AG04450 (cell line): ENCODE results near the gene PTX4. TPM values are rescaled to one million over a fixed set of nuclear protein-coding genes. Genes with fewer than 3 reads are reported as not detected.

Experiments
- CTCF ChIA-PET: fragments of 300-600, 350-600 bp; formaldehyde crosslinking; extraction: SDS; loops from one replicate; lab custom pipeline; 2022; ENCODE audit warnings: antibody characterized with exemption, inconsistent platforms; lab: Charles Lee
- POLR2A ChIA-PET: fragments of 350-600 bp; formaldehyde crosslinking; extraction: SDS; loops from one replicate; lab custom pipeline; 2021; ENCODE audit warnings: antibody characterized with exemption, inconsistent platforms; lab: Yijun Ruan, JAX
- DNase-seq: peaks from one replicate; pipeline ENCODE4 v3.0.0-alpha.2; 2011; ENCODE audit warnings: low read depth, low spot score
- H3K27ac ChIP-seq: one replicate; pipeline ENCODE4 v1.5.1; 2012; ENCODE audit warnings: low read depth, low read length, control low read depth
- H3K27me3 ChIP-seq: one replicate; pipeline ENCODE4 v1.6.0; 2012; ENCODE audit warnings: low read length; ENCODE audit not compliant: control insufficient read depth, insufficient read depth
- H3K4me3 ChIP-seq: 2 replicates; pipeline ENCODE4 v1.5.1; 2011; ENCODE audit warnings: mild to moderate bottlenecking, low read depth, low read length, control low read depth
- H3K9me3 ChIP-seq: 2 replicates; pipeline ENCODE4 v1.5.1; 2012; ENCODE audit warnings: low read length; ENCODE audit not compliant: control insufficient read depth, insufficient read depth
- polyA plus RNA-seq: library from polyadenylated mRNA; depleted of rRNA; stranded (reverse); fragments of >200 nt; gene quantifications from 2 replicates; pipeline ENCODE4 v1.2.3, GENCODE V29; 2011
- TF ChIP-seq, protein P1 (sequence below): IDR thresholded peaks from 2 replicates; pipeline ENCODE4 v1.5.1; 2011; ENCODE audit warnings: low read depth, low read length, control low read depth, inconsistent platforms

The PTX4 gene
- polyA plus RNA-seq, 1 experiment, result not detected

GRCh38 chr16:1451702-1452392 is 36.9 kb downstream of the PTX4 start:
- H3K27ac ChIP-seq, result no peak overlapping the region
- no peak for DNase-seq
- H3K9me3 ChIP-seq, result no peaks in the 10 kb centered on the region; the same call in 1 of the 2 replicates
- H3K27me3 ChIP-seq, result no peaks in the 10 kb centered on the region
- TF ChIP-seq, protein P1, sequence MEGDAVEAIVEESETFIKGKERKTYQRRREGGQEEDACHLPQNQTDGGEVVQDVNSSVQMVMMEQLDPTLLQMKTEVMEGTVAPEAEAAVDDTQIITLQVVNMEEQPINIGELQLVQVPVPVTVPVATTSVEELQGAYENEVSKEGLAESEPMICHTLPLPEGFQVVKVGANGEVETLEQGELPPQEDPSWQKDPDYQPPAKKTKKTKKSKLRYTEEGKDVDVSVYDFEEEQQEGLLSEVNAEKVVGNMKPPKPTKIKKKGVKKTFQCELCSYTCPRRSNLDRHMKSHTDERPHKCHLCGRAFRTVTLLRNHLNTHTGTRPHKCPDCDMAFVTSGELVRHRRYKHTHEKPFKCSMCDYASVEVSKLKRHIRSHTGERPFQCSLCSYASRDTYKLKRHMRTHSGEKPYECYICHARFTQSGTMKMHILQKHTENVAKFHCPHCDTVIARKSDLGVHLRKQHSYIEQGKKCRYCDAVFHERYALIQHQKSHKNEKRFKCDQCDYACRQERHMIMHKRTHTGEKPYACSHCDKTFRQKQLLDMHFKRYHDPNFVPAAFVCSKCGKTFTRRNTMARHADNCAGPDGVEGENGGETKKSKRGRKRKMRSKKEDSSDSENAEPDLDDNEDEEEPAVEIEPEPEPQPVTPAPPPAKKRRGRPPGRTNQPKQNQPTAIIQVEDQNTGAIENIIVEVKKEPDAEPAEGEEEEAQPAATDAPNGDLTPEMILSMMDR, result no peak
- ChIA-PET POLR2A (no interaction called here), CTCF (no interaction called here)
- H3K4me3 ChIP-seq, result no peak overlapping the region

- Histone ChIP-seq H3K27ac (no peak overlapping the region), H3K9me3 (no peaks in the 10 kb centered on the region; the same call in 1 of the 2 replicates), H3K27me3 (no peaks in the 10 kb centered on the region), H3K4me3 (no peak overlapping the region)
- ChIA-PET CTCF (no interaction called here), POLR2A (no interaction called here)
- TF ChIP-seq, protein P1, result no peak
- DNase-seq, result no peak
These were observed 37.9 kb downstream of the PTX4 start for GRCh38 chr16:1450841-1451240.

DNA sequence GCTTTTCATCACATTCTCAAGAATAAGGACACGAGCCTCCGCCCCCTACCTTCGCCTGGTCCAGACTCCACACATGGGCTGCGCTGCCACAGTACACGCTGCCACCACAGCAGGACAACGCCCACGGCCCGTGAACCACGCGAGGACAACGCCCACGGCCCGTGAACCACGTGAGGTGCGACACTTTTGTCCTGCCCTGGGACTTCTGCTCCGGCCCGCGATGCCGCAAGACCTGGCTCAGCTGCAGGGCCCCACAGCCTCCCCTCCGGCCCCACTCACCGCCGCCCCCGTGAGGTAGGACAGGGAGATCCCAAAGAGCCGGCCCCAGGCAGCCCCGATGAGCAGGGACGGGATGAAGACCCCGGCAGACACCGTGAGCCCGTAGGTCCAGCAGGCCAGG is 38.5 kb downstream of the PTX4 start:
- H3K4me3 ChIP-seq, result no peak overlapping the region
- TF ChIP-seq, protein P1, result no peak
- ChIA-PET POLR2A (no interaction called here), CTCF (no interaction called here)
- DNase-seq, result no peak
- H3K27ac ChIP-seq, result no peak overlapping the region
- H3K27me3 ChIP-seq, result no peaks in the 10 kb centered on the region
- H3K9me3 ChIP-seq, result no peaks in the 10 kb centered on the region; the same call in 1 of the 2 replicates

- Histone ChIP-seq H3K9me3 (no peaks in the 10 kb centered on the region; the same call in 1 of the 2 replicates), H3K27me3 (no peaks in the 10 kb centered on the region), H3K27ac (no peak overlapping the region), H3K4me3 (no peak overlapping the region)
- POLR2A ChIA-PET, result no interaction called here
- DNase-seq, result no peak
- TF ChIP-seq, protein P1, result no peak
- CTCF ChIA-PET, result no interaction called here
These were observed 39.4 kb downstream of the PTX4 start for GRCh38 chr16:1449201-1449788.

- Histone ChIP-seq H3K4me3 (no peak overlapping the region), H3K27me3 (no peaks in the 10 kb centered on the region), H3K27ac (no peak overlapping the region), H3K9me3 (no peaks in the 10 kb centered on the region; the same call in 1 of the 2 replicates)
- DNase-seq, result no peak
- CTCF ChIA-PET, result no interaction called here
- TF ChIP-seq, protein P1, result no peak
- POLR2A ChIA-PET, result no interaction called here
These were observed 40.1 kb downstream of the PTX4 start for GRCh38 chr16:1448536-1449116.
